Measurements from ENCODE around the gene MYO3B. TPM values are rescaled to one million over a fixed set of nuclear protein-coding genes. Genes with fewer than 3 reads are reported as not detected.

MYO3B gene
- total RNA-seq, 1 donor from 2014 or later = not detected

DNA sequence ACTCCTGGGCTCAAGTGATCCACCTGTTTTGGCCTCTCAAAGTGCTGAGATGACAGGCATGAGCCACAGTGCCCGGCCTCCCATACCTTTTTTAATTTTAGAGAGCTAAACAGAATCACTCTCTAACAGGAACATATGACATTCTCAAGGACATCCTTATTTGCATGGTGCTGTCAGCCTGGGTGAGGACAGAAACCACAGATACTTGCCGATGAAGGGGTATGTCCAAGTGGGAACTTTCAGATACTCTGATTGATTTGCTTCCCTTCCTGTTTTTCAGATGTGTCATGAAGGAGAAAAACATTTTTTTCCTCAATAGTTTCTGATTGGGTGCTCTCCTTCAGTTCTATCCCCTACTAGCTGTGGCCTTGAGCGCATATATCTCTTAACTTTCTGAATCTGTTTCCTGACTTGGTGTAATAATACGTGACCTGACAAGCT is 49.6 kb downstream of the MYO3B start:
- Mint-ChIP-seq H3K4me3 (ENCODE audit: unreplicated experiment) (no peak overlapping the region), H3K27ac (ENCODE audit: unreplicated experiment) (no peak overlapping the region), H3K27me3 (ENCODE audit: low read depth) (no peaks in the 10 kb centered on the region), H3K4me1 (ENCODE audit: low read depth) (peaks cover 6% of the 10 kb centered on the region), H3K9me3 (ENCODE audit: low read depth) (no peaks in the 10 kb centered on the region), H3K36me3 (ENCODE audit: low read depth) (no peaks in the 10 kb centered on the region)
- TF ChIP-seq, protein P1, sequence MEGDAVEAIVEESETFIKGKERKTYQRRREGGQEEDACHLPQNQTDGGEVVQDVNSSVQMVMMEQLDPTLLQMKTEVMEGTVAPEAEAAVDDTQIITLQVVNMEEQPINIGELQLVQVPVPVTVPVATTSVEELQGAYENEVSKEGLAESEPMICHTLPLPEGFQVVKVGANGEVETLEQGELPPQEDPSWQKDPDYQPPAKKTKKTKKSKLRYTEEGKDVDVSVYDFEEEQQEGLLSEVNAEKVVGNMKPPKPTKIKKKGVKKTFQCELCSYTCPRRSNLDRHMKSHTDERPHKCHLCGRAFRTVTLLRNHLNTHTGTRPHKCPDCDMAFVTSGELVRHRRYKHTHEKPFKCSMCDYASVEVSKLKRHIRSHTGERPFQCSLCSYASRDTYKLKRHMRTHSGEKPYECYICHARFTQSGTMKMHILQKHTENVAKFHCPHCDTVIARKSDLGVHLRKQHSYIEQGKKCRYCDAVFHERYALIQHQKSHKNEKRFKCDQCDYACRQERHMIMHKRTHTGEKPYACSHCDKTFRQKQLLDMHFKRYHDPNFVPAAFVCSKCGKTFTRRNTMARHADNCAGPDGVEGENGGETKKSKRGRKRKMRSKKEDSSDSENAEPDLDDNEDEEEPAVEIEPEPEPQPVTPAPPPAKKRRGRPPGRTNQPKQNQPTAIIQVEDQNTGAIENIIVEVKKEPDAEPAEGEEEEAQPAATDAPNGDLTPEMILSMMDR (IDR thresholded peaks at IDR 0.05) = no peak
- DNase-seq (ENCODE audit: low spot score) = no peak

DNA sequence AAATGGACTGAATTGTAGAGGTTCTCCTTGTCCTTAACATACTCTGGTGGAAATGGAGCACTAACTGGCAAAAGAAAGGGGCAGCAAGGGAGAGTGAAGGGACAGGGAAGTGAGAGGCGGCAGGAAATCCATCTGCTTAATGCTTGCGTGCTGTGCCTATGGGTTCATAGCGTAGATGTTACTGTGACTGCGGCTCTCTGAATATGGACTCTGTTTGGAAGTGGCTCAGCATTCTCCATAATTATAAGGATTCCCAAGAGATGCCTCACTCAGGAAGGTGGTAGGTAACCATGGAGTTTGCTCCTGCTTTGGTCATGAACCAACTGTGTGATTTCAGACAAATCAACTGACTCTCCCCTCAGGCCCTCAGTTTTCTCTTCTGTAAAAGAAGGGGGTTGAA is 50.0 kb downstream of the MYO3B start:
- H3K27me3 Mint-ChIP-seq (ENCODE audit: low read depth) = no peaks in the 10 kb centered on the region
- TF ChIP-seq, protein P1 (IDR thresholded peaks at IDR 0.05) = no peak
- peaks cover 6% of the 10 kb centered on the region for H3K4me1 Mint-ChIP-seq (ENCODE audit: low read depth)
- H3K27ac Mint-ChIP-seq (ENCODE audit: unreplicated experiment) = no peak overlapping the region
- H3K9me3 Mint-ChIP-seq (ENCODE audit: low read depth) = no peaks in the 10 kb centered on the region
- no peak for DNase-seq (ENCODE audit: low spot score)
- no peak overlapping the region for H3K4me3 Mint-ChIP-seq (ENCODE audit: unreplicated experiment)
- no peaks in the 10 kb centered on the region for H3K36me3 Mint-ChIP-seq (ENCODE audit: low read depth)

DNA sequence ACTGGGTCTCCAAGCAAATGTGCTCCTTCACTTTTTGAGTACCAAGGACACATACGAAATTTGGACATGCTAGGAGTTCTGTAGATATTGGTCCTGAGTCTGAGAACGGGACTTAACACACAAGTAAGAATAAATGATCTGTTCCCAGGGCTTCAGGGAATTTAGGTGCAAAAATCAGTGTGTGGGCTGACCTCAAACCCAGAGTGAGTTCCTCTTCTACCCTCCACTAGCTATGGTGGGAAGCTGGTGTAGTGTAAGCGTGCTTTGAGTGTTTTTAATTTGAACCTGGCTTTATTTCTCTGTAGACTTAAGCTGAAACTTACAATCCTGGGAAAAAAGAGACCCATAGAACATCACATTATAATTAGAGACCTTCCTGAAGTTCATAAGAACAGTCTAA is 50.5 kb downstream of the MYO3B start:
- TF ChIP-seq, protein P1 (IDR thresholded peaks at IDR 0.05) = no peak
- Mint-ChIP-seq H3K4me3 (ENCODE audit: unreplicated experiment) (no peak overlapping the region), H3K27me3 (ENCODE audit: low read depth) (no peaks in the 10 kb centered on the region), H3K4me1 (ENCODE audit: low read depth) (peaks cover 6% of the 10 kb centered on the region), H3K27ac (ENCODE audit: unreplicated experiment) (no peak overlapping the region), H3K36me3 (ENCODE audit: low read depth) (no peaks in the 10 kb centered on the region), H3K9me3 (ENCODE audit: low read depth) (no peaks in the 10 kb centered on the region)
- DNase-seq (ENCODE audit: low spot score) = no peak

DNA sequence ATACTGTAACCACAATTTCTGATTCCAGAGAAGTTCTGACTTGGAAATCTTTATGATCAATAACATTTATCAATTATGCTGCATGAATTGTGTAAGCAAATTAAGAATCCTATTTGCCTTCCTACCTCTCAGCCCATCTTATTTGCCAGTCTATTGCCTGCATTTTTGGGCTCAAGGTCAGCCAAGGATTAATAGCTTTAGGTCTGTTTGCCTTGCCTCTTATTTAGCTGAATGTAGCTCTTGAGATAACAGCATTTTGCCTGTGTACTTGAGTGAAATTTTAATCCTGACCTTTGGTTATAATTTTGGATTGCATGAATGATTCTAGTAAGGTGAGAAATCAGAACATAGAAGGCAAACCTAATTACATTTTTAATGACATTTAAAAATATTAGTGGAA is 51.2 kb downstream of the MYO3B start:
- H3K4me1 Mint-ChIP-seq (ENCODE audit: low read depth) = peaks cover 6% of the 10 kb centered on the region
- no peaks in the 10 kb centered on the region for H3K36me3 Mint-ChIP-seq (ENCODE audit: low read depth)
- H3K4me3 Mint-ChIP-seq (ENCODE audit: unreplicated experiment) = no peak overlapping the region
- DNase-seq (ENCODE audit: low spot score) = no peak
- no peak overlapping the region for H3K27ac Mint-ChIP-seq (ENCODE audit: unreplicated experiment)
- no peaks in the 10 kb centered on the region for H3K9me3 Mint-ChIP-seq (ENCODE audit: low read depth)
- H3K27me3 Mint-ChIP-seq (ENCODE audit: low read depth) = no peaks in the 10 kb centered on the region
- TF ChIP-seq, protein P1 (IDR thresholded peaks at IDR 0.05) = no peak

DNA sequence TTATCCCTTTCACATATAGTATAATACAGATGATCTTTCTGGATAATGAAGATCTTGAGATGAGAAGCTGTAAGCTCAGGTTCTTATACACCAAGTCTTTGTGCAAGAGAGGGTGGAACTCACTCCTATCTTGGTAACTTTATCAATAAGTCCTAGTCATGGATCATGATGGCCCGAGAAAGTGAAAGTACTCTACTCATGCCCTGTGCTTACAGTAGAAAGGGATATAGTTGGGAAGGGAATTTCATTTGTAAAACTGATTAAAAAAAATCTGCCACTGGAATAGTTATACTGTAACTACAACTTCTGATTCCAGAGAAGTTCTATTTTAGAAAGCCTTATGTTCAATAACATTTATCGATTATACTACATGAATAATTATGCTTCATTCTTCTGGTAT is 51.8 kb downstream of the MYO3B start:
- Mint-ChIP-seq H3K27me3 (ENCODE audit: low read depth) (no peaks in the 10 kb centered on the region), H3K4me3 (ENCODE audit: unreplicated experiment) (no peak overlapping the region), H3K36me3 (ENCODE audit: low read depth) (no peaks in the 10 kb centered on the region), H3K4me1 (ENCODE audit: low read depth) (peaks cover 6% of the 10 kb centered on the region), H3K27ac (ENCODE audit: unreplicated experiment) (no peak overlapping the region), H3K9me3 (ENCODE audit: low read depth) (no peaks in the 10 kb centered on the region)
- TF ChIP-seq, protein P1 (IDR thresholded peaks at IDR 0.05) = no peak
- DNase-seq (ENCODE audit: low spot score) = no peak

Measured in chondrocyte (in vitro differentiated cells).